ENCODE data around the gene RAB17. TPM values are rescaled to one million over a fixed set of nuclear protein-coding genes. Genes with fewer than 3 reads are reported as not detected.

The RAB17 gene
- total and polyA plus RNA-seq, 2 of the 8 experiments (the other 6 are each of a cell fraction or from before 2014, with no cell fraction given): 42.6 to 83.4 TPM

DNA sequence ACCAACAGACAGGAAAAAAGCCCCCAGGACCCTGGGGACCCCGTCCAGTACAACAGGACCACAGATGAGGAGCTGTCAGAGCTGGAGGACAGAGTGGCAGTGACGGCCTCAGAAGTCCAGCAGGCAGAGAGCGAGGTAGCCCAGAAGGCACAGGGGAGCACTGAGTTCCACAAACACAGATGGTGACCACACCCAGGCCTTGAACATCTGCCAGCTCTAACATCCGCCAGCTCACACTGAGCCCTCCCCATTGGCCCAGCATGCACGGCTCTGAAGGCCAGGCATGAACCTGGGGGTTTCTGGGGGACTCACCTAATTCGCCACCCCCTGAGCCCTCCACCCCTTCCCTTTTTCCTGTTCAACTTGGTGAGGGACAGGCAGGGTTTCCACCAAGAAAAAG, 49.7 kb downstream of the RAB17 start:
- Histone ChIP-seq H3K9me3 (ENCODE audit: insufficient read depth in 2 of 2, low read depth in 1 of 2, low read length in 1 of 2) (no peaks in the 10 kb centered on the region; a peak in 1 of 4 replicates), H3K27me3 (replicated peaks in 1 of 4; ENCODE audit: control insufficient read depth in 3 of 4, extremely low read depth in 1 of 4, insufficient read depth in 3 of 4, low read length in 3 of 4) (no peaks in the 10 kb centered on the region), H3K9ac (replicated peaks in 1 of 4; ENCODE audit: extremely low read depth in 1 of 4, low read depth in 3 of 4, low read length in 3 of 4) (no peak overlapping the region), H2BK120ac (replicated peaks; ENCODE audit: low read depth, low read length) (no peak overlapping the region), H3K79me2 (ENCODE audit: control insufficient read depth in 1 of 2, insufficient read depth in 2 of 2, low read length in 2 of 2) (no peaks in the 10 kb centered on the region), H3K27ac (ENCODE audit: low read depth, low read length) (no peak overlapping the region), H2BK5ac (ENCODE audit: low read depth, low read length) (no peak overlapping the region), H4K8ac (ENCODE audit: extremely low read depth, insufficient read depth, low read length) (no peak overlapping the region), H4K91ac (replicated peaks; ENCODE audit: insufficient read length, low read length) (no peak overlapping the region), H2AK5ac (ENCODE audit: low read depth, low read length) (no peak overlapping the region), H3K4me3 (ENCODE audit: extremely low read depth in 1 of 4, insufficient read depth in 2 of 4, low read depth in 3 of 4, low read length in 4 of 4) (no peak overlapping the region), H3K79me1 (ENCODE audit: low read depth, low read length) (no peaks in the 10 kb centered on the region), H2BK15ac (ENCODE audit: low read length) (no peak overlapping the region), H3K36me3 (ENCODE audit: control insufficient read depth in 2 of 4, insufficient read depth in 4 of 4, low read length in 3 of 4) (0 out of 8 replicates have a peak, but pooled peaks cover 0 to 3% (median 0%) of the 10 kb centered on the region in 4 experiments), H2BK12ac (ENCODE audit: low read depth, low read length) (no peak overlapping the region), H3K14ac (ENCODE audit: insufficient read length) (no peak overlapping the region), H2BK20ac (ENCODE audit: low read length) (no peak overlapping the region), H3K23ac (ENCODE audit: insufficient read length) (no peak overlapping the region), H2AFZ (ENCODE audit: low read length) (no peak overlapping the region), H3K23me2 (ENCODE audit: low read depth, low read length) (no peaks in the 10 kb centered on the region), H4K20me1 (replicated peaks in 1 of 2; ENCODE audit: control insufficient read depth in 1 of 2, insufficient read depth in 2 of 2, low read length in 2 of 2) (peaks cover 0 to 2% of the 10 kb centered on the region in 2 experiments), H3K4me2 (ENCODE audit: insufficient read depth in 1 of 2, low read depth in 2 of 2, low read length in 2 of 2) (no peak overlapping the region), H3K18ac (ENCODE audit: extremely low read depth, low read length) (no peak overlapping the region), H4K5ac (ENCODE audit: insufficient read length, low read depth, low read length) (no peak overlapping the region), H3K4me1 (replicated peaks in 1 of 4; ENCODE audit: control insufficient read depth in 3 of 4, insufficient read depth in 4 of 4, low read length in 3 of 4) (no peaks in the 10 kb centered on the region; a peak in 1 of 7 replicates), H3K4ac (replicated peaks; ENCODE audit: insufficient read length, low read depth, low read length) (no peak overlapping the region), H3K56ac (replicated peaks; ENCODE audit: insufficient read length, low read depth, low read length) (no peak overlapping the region)
- 87% methylated on average over 6 of the region's 6 CpGs; no CpG with 5 or more reads in 1 of the 2 experiments for WGBS, 2 experiments (ENCODE audit: extremely low coverage in 1 of 2, insufficient coverage in 1 of 2, insufficient read length in 1 of 2, insufficient replicate concordance in 2 of 2, low coverage in 1 of 2, low lambda C conversion rate in 2 of 2, missing lambda C conversion rate in 1 of 2)
- TF ChIP-seq ATF2 (IDR thresholded peaks at IDR 0.05; ENCODE audit: low read length) (no peak), ASH2L (IDR thresholded peaks at IDR 0.05; ENCODE audit: low read length) (no peak), CBX8 (IDR thresholded peaks at IDR 0.05; ENCODE audit: borderline replicate concordance, low read depth, low read length) (no peak), MAFK (IDR thresholded peaks at IDR 0.05; ENCODE audit: low read depth, low read length) (no peak), POLR2A (IDR thresholded peaks at IDR 0.05; ENCODE audit: control extremely low read depth in 1 of 2, low read depth in 2 of 2, low read length in 2 of 2) (no peak), TAF7 (optimal IDR thresholded peaks at IDR 0.05; ENCODE audit: borderline replicate concordance, low read depth, low read length) (no peak), SP4 (IDR thresholded peaks at IDR 0.05; ENCODE audit: low read length) (no peak), CEBPB (IDR thresholded peaks at IDR 0.05; ENCODE audit: low read depth, low read length) (no peak), CHD2 (IDR thresholded peaks at IDR 0.05; ENCODE audit: low read length) (no peak), CTBP2 (IDR thresholded peaks at IDR 0.05; ENCODE audit: borderline replicate concordance, insufficient read depth, insufficient read length, low read length) (no peak), EGR1 (IDR thresholded peaks at IDR 0.05; ENCODE audit: borderline replicate concordance, low read depth, low read length) (no peak)
- ChIA-PET POLR2A (ENCODE audit: partially characterized antibody) (interaction anchor here (1.5 kb wide), 1 partner anchor 11 kb away, joined by 4 read pairs; no protein-coding TSS in a partner anchor), CTCF (ENCODE audit: partially characterized antibody) (interaction anchor here (0.8 to 3.6 kb wide), 13 partner anchors 9 to 205 kb away, joined by 3 to 12 read pairs (median 4); no protein-coding TSS in a partner anchor)
- FAIRE-seq (no peak), DNase-seq (ENCODE audit: low read depth in 1 of 2, low spot score in 2 of 2) (no peak)

Measured in H1 (cell line).